Measurements from ENCODE around the gene ESF1.

The ESF1 gene

DNA sequence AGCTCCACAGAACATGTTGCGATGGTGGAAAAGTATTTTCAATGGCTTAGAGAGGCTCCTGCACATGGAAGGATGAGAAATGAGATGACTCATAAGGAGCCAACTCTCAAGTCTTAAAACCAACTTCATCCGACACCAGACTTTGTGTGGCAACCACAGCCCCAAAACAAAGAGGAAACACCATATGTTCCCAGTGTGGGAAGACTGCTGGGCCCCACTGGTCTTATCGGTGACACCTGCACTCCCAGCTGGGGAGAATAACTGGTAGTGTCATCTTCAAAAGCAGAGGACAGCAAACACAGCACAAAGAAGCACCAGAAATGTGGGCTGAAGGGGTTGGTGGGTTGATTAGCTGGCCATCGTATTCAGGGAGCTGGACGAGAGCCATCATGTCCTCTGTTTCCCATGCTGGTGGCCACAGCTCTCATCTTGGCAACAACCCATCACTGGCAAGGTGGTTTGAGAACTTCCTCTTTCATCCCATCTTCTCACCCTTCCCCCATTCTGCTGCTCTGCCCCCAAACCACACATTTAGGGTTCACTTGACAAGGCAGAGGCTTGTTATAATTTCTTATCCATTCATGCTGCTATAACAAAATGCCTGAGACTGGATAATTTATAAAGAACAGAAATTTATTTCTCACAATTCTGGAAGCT, 100.0 kb downstream of the ESF1 start:
- FAIRE-seq, result no peak

DNA sequence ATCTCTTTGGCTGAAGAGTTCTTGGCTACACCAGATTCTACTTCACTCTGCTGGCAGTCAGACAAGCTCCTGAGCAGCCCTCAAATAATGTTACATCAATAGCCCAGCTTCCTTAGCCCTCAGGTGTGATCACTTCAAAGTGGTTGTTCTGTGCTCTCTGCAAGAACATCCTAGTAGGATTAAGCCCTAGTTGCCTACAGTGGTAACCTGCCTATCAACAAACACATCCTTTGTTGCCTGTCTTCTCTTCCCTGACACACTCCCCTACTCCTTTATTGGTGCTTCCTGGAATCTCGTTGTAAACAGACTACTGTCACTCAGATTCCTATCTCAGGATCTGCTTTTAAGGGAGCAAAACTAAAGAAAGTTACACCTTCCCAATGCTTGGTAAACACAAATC, 100.9 kb downstream of the ESF1 start:
- DNase-seq (ENCODE audit: insufficient read length, low spot score), result no peak
- FAIRE-seq, result no peak

More for the DNA sequence above, 100.0 kb downstream of the ESF1 start:
- no peak for DNase-seq (ENCODE audit: insufficient read length, low spot score)

DNA sequence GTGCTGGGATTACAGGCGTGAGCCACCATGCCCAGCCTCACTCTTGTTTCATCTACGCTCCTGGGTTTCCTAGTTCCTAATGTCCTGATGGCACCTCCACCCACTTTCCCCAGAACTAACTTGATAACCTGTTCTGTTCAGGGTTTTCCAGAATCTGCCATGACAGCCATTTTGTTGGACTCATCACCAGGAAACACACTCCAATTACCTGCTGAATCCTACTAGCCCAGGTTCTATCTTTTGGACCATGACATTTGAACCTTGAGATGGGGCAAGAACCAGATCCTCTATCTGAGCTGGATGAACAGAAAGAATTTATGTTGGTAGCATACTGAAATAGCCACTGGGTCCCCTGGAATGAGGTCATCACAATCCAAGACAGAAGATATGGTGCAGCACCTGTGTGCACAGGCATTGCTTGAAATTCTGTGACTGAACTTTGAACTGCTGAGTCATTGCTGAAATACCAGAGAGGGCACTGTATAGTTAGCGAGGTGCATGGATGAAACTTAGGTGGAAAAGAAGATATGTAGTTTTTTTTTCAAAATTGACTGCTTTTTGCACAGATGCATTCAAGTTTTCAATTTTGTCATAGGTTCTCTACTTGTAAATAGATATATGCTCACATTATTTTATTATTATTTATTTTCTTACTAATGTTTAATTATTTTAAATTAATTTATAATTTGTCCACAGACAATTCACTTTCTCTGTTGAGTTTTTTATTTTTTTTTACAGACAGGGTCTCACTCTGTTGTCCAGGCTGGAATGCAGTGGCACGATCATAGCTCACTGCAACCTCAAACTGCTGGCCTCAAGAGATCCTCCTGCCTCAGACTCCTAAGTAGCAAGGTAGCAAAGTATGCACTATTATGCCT, 103.2 kb downstream of the ESF1 start:
- DNase-seq (ENCODE audit: insufficient read length, low spot score), result no peak
- FAIRE-seq, result no peak

DNA sequence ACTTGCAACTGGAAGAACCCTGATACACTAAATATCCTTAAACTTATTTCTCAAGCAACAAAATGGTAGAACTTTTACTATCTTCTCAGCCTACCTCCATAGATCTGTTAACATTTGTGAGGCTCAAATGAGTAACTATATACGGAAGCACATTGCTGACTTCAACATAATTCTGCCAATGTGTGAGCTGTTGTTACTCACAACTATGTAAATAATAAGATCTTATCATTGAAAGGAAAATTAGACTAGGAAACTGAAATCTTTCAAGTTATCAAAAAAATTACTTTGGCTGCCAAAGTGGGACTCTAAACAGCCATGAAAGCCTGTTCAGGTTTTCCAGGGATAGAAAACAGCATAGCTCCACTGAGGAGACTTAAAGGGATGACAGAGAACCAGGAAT, 105.8 kb downstream of the ESF1 start:
- DNase-seq (ENCODE audit: insufficient read length, low spot score) (no peak), FAIRE-seq (no peak)

DNA sequence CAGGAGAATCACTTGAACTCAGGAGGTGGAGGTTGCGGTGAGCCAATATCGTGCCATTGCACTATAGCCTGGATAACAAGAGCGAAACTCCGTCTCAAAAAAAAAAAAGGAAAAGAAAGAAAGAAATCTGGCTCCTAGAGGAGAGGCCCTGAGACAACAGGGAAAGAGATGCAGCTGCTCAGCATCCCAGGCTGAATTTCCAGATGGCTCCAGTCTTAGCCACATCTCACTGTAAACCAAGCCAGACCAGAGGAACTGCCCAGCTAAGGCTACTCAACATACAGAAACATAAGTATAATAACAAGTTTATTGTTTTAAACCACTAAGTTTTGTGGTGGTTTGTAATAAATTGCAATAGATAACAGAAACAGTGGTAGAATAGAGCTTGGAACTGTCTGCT, 107.5 kb downstream of the ESF1 start:
- no peak for FAIRE-seq

DNA sequence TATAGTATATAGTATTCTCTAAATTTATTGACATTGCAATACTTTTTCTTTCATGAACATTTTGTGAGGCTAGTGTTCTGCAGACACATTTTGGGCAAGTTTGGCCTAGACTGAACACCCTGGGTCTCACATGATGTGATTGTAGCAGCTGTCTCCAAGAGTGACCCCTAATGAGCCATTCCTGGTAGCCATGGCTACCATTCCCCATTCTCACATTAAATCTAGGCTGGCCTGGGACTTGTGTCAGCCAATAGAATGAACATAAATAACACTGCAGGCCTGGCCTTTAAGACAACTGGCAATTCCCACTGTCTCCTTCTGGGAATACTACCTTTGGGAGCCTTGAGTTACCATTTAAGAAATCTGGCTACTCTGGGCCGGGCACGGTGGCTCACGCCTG, 108.0 kb downstream of the ESF1 start:
- FAIRE-seq, result no peak
- DNase-seq (ENCODE audit: insufficient read length, low spot score), result no peak

More for the DNA sequence above, 107.5 kb downstream of the ESF1 start:
- DNase-seq (ENCODE audit: insufficient read length, low spot score), result no peak

DNA sequence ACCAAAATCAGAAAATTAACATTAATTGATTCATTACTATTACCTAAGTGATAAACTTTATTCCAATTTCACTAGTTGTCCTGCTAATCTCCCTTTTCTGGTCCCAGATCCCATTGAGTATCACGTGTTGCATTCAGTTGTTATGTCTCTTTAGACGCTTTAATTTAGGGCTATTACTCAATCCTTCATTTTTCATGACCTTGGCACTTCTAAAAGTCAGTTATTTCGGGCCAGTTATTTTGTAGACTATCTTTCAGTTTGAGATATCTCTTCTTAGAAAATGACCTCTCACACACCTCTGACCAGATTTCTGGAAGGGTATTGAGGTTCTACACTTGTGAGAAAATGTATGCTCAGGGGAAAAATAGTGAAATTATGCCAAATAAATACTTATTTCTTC, 112.0 kb downstream of the ESF1 start:
- DNase-seq (ENCODE audit: insufficient read length, low spot score), result no peak
- FAIRE-seq, result no peak

DNA sequence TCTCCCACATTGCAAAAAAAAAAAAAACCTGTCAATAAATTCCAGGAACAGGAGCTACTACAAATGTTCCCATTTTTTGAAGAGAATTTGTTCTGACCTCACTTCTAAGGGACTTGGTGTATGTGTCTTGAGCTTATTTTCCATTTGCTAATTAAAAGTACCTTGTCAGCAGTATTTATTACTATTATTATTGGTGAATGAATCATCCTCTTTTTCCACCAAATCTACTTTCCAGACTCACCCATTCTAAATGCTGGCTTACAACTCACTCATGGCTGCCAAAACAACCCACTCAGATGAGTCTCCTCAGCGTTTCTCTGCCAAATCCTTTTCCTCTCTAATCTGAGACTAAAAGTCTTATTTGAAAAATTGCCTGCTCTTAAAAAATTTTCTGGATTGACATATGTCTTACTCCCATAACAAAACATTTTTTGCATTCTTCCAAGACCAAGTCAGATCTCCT, 112.8 kb downstream of the ESF1 start:
- FAIRE-seq, result no peak
- DNase-seq (ENCODE audit: insufficient read length, low spot score), result no peak

DNA sequence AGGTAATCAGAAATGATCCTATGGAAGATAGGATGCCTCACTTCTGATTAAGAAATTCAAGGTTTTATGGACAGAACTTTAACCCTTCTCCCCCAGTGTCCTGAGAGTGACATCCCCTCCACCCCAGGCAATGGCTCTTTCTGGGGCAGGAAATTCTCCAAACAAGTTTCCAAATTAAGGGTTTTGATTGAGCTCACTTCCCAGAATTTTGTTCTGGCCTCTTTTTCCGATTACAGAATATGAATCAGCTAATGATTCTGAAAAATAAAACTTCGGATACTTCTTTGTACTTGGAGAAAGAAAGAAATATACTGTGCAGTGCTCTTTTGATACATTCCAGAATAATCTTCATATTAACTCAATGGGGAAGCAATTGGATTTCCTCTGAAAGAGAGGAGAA, 113.2 kb downstream of the ESF1 start:
- no peak for FAIRE-seq
- DNase-seq (ENCODE audit: insufficient read length, low spot score), result no peak

DNA sequence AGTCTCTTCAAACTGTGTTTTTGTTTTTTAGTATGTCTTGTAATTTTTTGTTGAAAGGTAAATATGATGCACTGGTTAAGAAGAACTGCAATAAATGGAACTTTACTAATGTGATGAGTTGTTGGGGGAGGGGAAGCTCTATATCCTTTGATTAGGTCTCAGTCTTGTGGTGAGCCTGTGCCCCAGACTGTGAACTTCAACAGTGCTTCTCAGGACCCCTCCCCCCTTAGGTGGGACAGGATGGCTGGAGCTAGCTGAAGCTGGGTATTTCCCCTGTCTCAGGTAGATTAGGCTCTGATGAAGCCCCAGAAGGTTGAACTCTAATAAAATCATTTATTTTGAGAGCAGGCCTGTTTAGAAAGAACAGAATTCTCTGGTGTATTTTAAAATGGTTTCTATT, 114.6 kb downstream of the ESF1 start:
- no peak for DNase-seq (ENCODE audit: insufficient read length, low spot score)
- FAIRE-seq, result no peak

DNA sequence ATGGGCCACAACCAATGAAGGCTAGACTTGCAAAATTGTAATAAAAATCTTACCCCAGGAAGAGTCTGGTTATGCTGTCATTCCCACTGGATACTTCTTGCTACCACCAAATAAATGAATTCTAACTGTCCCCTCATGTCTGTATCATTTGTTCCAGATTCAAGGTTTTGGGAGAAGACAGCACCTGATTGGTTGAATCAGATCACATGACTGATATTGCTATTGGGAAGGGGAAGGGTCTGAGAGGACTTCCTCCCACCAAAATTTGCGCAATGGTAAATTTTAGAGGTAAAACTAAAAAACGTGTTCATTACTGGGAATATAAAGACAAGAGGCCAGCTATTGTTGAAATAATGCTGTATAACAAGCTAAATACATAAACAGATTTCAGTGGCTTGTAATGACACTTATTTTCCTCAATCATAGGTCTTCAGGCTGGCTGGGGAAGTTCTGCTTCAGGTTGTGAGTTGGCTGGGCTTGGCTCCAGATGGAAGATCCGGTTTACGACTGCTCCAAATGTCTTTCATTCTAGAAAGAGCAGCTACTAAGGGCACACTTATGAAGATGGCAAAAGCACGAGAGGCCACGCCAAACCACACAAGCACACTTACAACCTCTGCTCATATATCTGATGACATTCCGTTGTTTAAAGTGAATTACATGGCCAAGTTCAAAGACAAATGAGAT, 118.9 kb downstream of the ESF1 start:
- FAIRE-seq, result no peak
- DNase-seq (ENCODE audit: insufficient read length, low spot score), result no peak
